Thyroid gland (tissue), 4 donors: ENCODE data around the gene RADIL.

Experiments used
- CTCF ChIP-seq, 6 experiments: fragments of 200-600 bp in 3 of 6; fragments of 450-650 bp in 3 of 6; sonication (generic) in 3 of 6; IDR thresholded peaks; one replicate each; pipeline ENCODE4 v1.5.1; 2016 to 2019; ENCODE audit warnings: antibody characterized with exemption in 6 of 6, mild to moderate bottlenecking in 2 of 6, inconsistent platforms in 1 of 6, moderate library complexity in 1 of 6
- POLR2A ChIP-seq, 2 donors: fragments of 450-650 bp; IDR thresholded peaks; one replicate each; pipeline ENCODE4 v1.6.1; 2017; ENCODE audit warnings: antibody characterized with exemption in 2 of 2, mild to moderate bottlenecking in 2 of 2, moderate library complexity in 1 of 2

GRCh38 chr7:4763794-4764185 lies 119.7 kb downstream of the RADIL start:
- TF ChIP-seq CTCF (IDR thresholded peaks at IDR 0.05) (no peak), POLR2A (IDR thresholded peaks at IDR 0.05) (no peak)
